NCI-H1417 (cell line): ENCODE data around the gene SNHG17.

Experiments
- DNase-seq, 3 experiments: peaks; one replicate each; lab custom pipeline; 2025; lab: John Stamatoyannopoulos, UW

The SNHG17 gene

GRCh38 chr20:38373898-38374297, 61.2 kb downstream of the SNHG17 start:
- DNase-seq, result no peak

- DNase-seq, result no peak
Measured at GRCh38 chr20:38373231-38373867, 61.8 kb downstream of the SNHG17 start.

- DNase-seq, result no peak
Measured at GRCh38 chr20:38372806-38373205, 62.3 kb downstream of the SNHG17 start.
